ENCODE results near the gene LNPEP. TPM values are rescaled to one million over a fixed set of nuclear protein-coding genes. Genes with fewer than 3 reads are reported as not detected.

LNPEP gene
- total RNA-seq, 1 donor from 2014 or later = 38.1 TPM

DNA sequence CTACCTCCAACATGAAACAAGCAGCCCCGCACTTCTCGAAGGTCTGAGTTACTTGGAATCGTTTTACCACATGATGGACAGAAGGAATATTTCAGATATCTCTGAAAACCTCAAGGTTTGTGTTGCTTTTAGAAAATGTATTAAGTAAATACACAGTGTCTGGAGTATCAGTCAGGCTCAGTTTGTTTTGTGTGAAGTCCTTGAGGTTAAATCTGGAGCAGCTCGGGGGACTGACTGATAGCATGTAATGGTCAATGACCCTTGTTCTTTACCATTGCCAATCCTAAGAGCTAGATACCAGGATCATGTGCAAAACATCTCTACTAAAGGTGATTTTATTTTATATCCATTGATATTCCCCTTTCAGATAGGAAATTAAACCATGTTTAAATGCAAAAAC is 26.9 kb upstream of the LNPEP start:
- H3K9me3 Mint-ChIP-seq = no peaks in the 10 kb centered on the region
- H3K36me3 Mint-ChIP-seq = no peaks in the 10 kb centered on the region
- H3K4me3 Mint-ChIP-seq = no peak overlapping the region
- TF ChIP-seq, protein P1, sequence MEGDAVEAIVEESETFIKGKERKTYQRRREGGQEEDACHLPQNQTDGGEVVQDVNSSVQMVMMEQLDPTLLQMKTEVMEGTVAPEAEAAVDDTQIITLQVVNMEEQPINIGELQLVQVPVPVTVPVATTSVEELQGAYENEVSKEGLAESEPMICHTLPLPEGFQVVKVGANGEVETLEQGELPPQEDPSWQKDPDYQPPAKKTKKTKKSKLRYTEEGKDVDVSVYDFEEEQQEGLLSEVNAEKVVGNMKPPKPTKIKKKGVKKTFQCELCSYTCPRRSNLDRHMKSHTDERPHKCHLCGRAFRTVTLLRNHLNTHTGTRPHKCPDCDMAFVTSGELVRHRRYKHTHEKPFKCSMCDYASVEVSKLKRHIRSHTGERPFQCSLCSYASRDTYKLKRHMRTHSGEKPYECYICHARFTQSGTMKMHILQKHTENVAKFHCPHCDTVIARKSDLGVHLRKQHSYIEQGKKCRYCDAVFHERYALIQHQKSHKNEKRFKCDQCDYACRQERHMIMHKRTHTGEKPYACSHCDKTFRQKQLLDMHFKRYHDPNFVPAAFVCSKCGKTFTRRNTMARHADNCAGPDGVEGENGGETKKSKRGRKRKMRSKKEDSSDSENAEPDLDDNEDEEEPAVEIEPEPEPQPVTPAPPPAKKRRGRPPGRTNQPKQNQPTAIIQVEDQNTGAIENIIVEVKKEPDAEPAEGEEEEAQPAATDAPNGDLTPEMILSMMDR (conservative IDR thresholded peaks at IDR 0.05) = no peak
- no peak overlapping the region for H3K27ac Mint-ChIP-seq
- H3K4me1 Mint-ChIP-seq (ENCODE audit: unreplicated experiment) = no peaks in the 10 kb centered on the region
- no peak for DNase-seq (ENCODE audit: extremely low spot score, unreplicated experiment)
- H3K27me3 Mint-ChIP-seq = no peaks in the 10 kb centered on the region

DNA sequence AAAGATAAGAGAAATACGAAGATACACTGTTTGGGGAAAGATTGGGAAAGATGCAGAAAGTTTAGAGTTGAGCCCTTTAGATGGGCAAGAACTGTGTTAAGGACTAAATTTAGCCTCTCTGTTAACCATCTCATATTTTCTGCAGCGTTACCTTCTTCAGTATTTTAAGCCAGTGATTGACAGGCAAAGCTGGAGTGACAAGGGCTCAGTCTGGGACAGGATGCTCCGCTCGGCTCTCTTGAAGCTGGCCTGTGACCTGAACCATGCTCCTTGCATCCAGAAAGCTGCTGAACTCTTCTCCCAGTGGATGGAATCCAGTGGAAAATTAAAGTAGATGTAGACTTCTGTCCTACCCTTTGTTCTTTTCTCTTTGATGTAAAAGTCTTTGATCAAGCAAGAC is 26.4 kb upstream of the LNPEP start:
- H3K4me3 Mint-ChIP-seq = no peak overlapping the region
- no peak for DNase-seq (ENCODE audit: extremely low spot score, unreplicated experiment)

DNA sequence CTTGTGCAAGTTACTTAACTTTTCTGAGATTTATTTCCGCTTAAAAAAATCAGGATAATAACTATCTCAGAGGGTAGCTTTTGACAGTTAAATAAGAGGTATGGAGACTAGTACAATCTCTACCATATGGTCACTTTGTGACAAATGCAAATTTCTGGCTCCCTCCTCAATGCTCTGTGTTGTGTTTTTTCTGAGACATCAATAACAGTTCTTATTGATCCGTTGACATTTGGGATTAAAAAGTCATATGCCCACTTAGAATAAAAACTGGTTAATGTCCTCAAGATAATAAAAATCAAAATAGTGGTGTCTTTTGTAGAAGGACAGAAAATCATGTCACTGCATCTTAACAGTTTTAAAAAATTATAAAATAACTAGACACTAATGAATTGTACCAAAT is 24.7 kb upstream of the LNPEP start:
- H3K4me1 Mint-ChIP-seq (ENCODE audit: unreplicated experiment) = no peaks in the 10 kb centered on the region
- H3K27ac Mint-ChIP-seq = no peak overlapping the region
- H3K4me3 Mint-ChIP-seq = no peak overlapping the region
- H3K36me3 Mint-ChIP-seq = no peaks in the 10 kb centered on the region
- H3K27me3 Mint-ChIP-seq = no peaks in the 10 kb centered on the region
- H3K9me3 Mint-ChIP-seq = no peaks in the 10 kb centered on the region
- no peak for DNase-seq (ENCODE audit: extremely low spot score, unreplicated experiment)
- TF ChIP-seq, protein P1 (conservative IDR thresholded peaks at IDR 0.05) = no peak

More for the DNA sequence above, 26.4 kb upstream of the LNPEP start:
- no peaks in the 10 kb centered on the region for H3K4me1 Mint-ChIP-seq (ENCODE audit: unreplicated experiment)
- H3K9me3 Mint-ChIP-seq = no peaks in the 10 kb centered on the region
- H3K36me3 Mint-ChIP-seq = no peaks in the 10 kb centered on the region
- TF ChIP-seq, protein P1 (conservative IDR thresholded peaks at IDR 0.05) = no peak
- no peaks in the 10 kb centered on the region for H3K27me3 Mint-ChIP-seq
- no peak overlapping the region for H3K27ac Mint-ChIP-seq

DNA sequence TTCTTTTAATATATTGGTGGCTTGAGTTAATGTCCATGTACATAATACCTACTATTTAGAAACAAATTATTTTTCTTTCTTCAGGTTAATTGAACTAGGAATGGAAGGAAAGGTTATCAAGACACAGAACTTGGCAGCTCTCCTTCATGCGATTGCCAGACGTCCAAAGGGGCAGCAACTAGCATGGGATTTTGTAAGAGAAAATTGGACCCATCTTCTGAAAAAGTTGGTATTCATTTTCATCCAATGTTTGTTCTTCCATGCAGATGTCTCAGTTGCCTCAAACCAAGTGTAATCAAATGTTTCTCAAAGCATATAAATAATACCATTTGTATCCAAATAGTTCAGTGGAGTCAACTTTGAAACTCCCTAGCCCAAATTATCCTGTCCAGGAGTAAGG is 22.6 kb upstream of the LNPEP start:
- Mint-ChIP-seq H3K4me3 (no peak overlapping the region), H3K36me3 (no peaks in the 10 kb centered on the region), H3K4me1 (ENCODE audit: unreplicated experiment) (no peaks in the 10 kb centered on the region), H3K27me3 (no peaks in the 10 kb centered on the region), H3K9me3 (no peaks in the 10 kb centered on the region), H3K27ac (no peak overlapping the region)
- TF ChIP-seq, protein P1 (conservative IDR thresholded peaks at IDR 0.05) = no peak
- no peak for DNase-seq (ENCODE audit: extremely low spot score, unreplicated experiment)

DNA sequence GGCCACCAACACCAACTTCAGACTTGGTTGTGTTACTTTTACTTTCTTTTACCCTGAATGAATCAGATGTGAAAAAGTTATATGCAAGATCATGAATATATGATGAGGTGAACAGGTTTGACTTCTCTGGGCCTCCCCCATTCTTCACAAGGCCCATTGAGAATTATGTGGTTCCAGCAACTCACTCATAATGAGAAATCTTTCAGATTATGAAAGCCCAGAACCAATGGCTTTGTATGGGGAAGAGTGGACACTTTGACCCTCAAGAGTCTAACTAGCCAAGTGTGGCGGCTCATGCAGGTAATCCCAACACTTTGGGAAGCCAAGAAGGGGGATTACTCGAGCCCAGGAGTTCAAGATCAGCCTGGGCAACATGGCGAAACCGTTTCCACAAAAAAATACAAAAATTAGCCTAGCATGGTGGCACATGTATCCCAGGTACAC is 16.1 kb upstream of the LNPEP start:
- H3K36me3 Mint-ChIP-seq = peaks cover 5% of the 10 kb centered on the region
- no peaks in the 10 kb centered on the region for H3K9me3 Mint-ChIP-seq
- H3K4me1 Mint-ChIP-seq (ENCODE audit: unreplicated experiment) = peaks cover 7% of the 10 kb centered on the region
- no peaks in the 10 kb centered on the region for H3K27me3 Mint-ChIP-seq
- no peak for DNase-seq (ENCODE audit: extremely low spot score, unreplicated experiment)
- no peak overlapping the region for H3K27ac Mint-ChIP-seq
- TF ChIP-seq, protein P1 (conservative IDR thresholded peaks at IDR 0.05) = no peak
- no peak overlapping the region for H3K4me3 Mint-ChIP-seq
